ENCODE results near the gene LPIN2. TPM values are rescaled to one million over a fixed set of nuclear protein-coding genes. Genes with fewer than 3 reads are reported as not detected.

LPIN2 gene
- total RNA-seq, 4 donors from 2014 or later = 17.6 to 34.3 (median 25.6) TPM

- TF ChIP-seq CTCF (IDR thresholded peaks at IDR 0.05) (peak in 1 of 4 experiments; percentile 14), POLR2A (IDR thresholded peaks at IDR 0.05) (no peak), POLR2AphosphoS5 (IDR thresholded peaks at IDR 0.05) (peak; percentile 34), EP300 (IDR thresholded peaks at IDR 0.05) (no peak)
- no peak overlapping the region for H3K4me3 ChIP-seq
- H3K9me3 ChIP-seq = no peaks in the 10 kb centered on the region
- H3K4me1 ChIP-seq = peaks cover 12 to 82% (median 21%) of the 10 kb centered on the region in 3 donors
- WGBS, 2 donors (ENCODE audit: low coverage in 1 of 2) = 52 to 70% methylated on average over 11 of the region's 11 CpGs
- ATAC-seq = peak; percentile 86
- no peaks in the 10 kb centered on the region for H3K27me3 ChIP-seq
- peak overlapping the region; percentile 14 to 71 (median 68) for H3K27ac ChIP-seq
- H3K36me3 ChIP-seq = no peaks in the 10 kb centered on the region
Measured at GRCh38 chr18:2970772-2971659, 41.9 kb downstream of the LPIN2 start.

- H3K4me1 ChIP-seq = peaks cover 12 to 77% (median 21%) of the 10 kb centered on the region in 3 donors
- H3K27me3 ChIP-seq = no peaks in the 10 kb centered on the region
- WGBS, 2 donors (ENCODE audit: low coverage in 1 of 2) = 80 to 83% methylated on average over 1 to 3 of the region's 3 CpGs
- no peak for TF ChIP-seq POLR2AphosphoS5 (IDR thresholded peaks at IDR 0.05)
- TF ChIP-seq CTCF (IDR thresholded peaks at IDR 0.05) = no peak
- TF ChIP-seq POLR2A (IDR thresholded peaks at IDR 0.05) = no peak
- TF ChIP-seq EP300 (IDR thresholded peaks at IDR 0.05) = no peak
- no peaks in the 10 kb centered on the region for H3K36me3 ChIP-seq
- ATAC-seq = no peak
- no peaks in the 10 kb centered on the region for H3K9me3 ChIP-seq
- peak overlapping the region; percentile 3 to 71 (median 58) for H3K27ac ChIP-seq
- no peak overlapping the region for H3K4me3 ChIP-seq
Measured at GRCh38 chr18:2970344-2970743, 42.6 kb downstream of the LPIN2 start.

GRCh38 chr18:2969695-2970094, 43.2 kb downstream of the LPIN2 start:
- no peak for TF ChIP-seq EP300 (IDR thresholded peaks at IDR 0.05)
- TF ChIP-seq POLR2A (IDR thresholded peaks at IDR 0.05) = no peak
- no peak for TF ChIP-seq POLR2AphosphoS5 (IDR thresholded peaks at IDR 0.05)
- no peak for TF ChIP-seq CTCF (IDR thresholded peaks at IDR 0.05)
- Histone ChIP-seq H3K4me3 (no peak overlapping the region), H3K36me3 (no peaks in the 10 kb centered on the region), H3K27ac (peak overlapping the region in 1 of 4 donors; percentile 71), H3K9me3 (no peaks in the 10 kb centered on the region), H3K27me3 (no peaks in the 10 kb centered on the region), H3K4me1 (peaks cover 12 to 71% (median 21%) of the 10 kb centered on the region in 3 donors)
- 71 to 77% methylated on average over 3 of the region's 3 CpGs for WGBS, 2 donors (ENCODE audit: low coverage in 1 of 2)
- ATAC-seq = no peak

- ATAC-seq = peak; percentile 15
- 75 to 83% methylated on average over 1 of the region's 1 CpG for WGBS, 2 donors (ENCODE audit: low coverage in 1 of 2)
- Histone ChIP-seq H3K9me3 (no peaks in the 10 kb centered on the region), H3K27ac (peak overlapping the region in 3 of 4 donors; percentile 13 to 65 (median 14)), H3K4me1 (peaks cover 12 to 67% (median 21%) of the 10 kb centered on the region in 3 donors), H3K27me3 (no peaks in the 10 kb centered on the region), H3K4me3 (no peak overlapping the region), H3K36me3 (no peaks in the 10 kb centered on the region)
- TF ChIP-seq CTCF (IDR thresholded peaks at IDR 0.05) (no peak), POLR2AphosphoS5 (IDR thresholded peaks at IDR 0.05) (no peak), EP300 (IDR thresholded peaks at IDR 0.05) (no peak), POLR2A (IDR thresholded peaks at IDR 0.05) (no peak)
Measured at GRCh38 chr18:2968606-2969005, 44.3 kb downstream of the LPIN2 start.

Measured in gastroesophageal sphincter (tissue), 4 donors.